Gastroesophageal sphincter (tissue), 3 donors: ENCODE measurements around the gene PTPRD.
A peak's percentile ranks its signal among the peaks of the same experiment; 100 is the strongest.

Source experiments
- POLR2AphosphoS5 ChIP-seq: sonication (generic); formaldehyde crosslinking; IDR thresholded peaks from one replicate; pipeline ENCODE4 v1.6.1; 2017; ENCODE audit warnings: antibody characterized with exemption
- TF ChIP-seq, protein P1 (sequence below), 4 experiments: fragments of 200-600 bp in 2 of 4; fragments of 450-650 bp in 2 of 4; sonication (generic) in 1 of 4; IDR thresholded peaks; one replicate each; pipeline ENCODE4 v1.5.1; 2017 to 2019; ENCODE audit warnings: antibody characterized with exemption in 4 of 4, mild to moderate bottlenecking in 2 of 4, moderate library complexity in 2 of 4

DNA sequence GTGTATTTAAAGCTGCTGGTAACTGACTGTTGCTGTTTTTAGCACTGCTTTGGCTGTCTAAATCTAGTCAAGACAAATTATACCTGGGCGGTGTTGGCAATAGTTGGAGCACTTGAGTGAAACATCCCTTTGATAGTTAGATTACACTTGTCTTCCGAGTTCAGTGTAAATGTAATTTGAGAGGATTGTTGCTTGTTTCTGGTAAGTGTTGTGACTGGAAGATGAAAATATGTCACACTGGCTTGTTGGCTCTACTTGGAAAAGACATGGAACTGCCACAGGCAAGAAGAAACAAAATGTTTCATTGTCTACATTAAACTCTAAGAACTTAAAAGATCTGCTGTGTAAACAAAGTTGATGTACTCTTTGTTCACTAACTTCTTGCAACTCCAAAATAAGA is 49.2 kb upstream of the PTPRD start:
- peak; percentile 9 for TF ChIP-seq POLR2AphosphoS5
- TF ChIP-seq, protein P1, sequence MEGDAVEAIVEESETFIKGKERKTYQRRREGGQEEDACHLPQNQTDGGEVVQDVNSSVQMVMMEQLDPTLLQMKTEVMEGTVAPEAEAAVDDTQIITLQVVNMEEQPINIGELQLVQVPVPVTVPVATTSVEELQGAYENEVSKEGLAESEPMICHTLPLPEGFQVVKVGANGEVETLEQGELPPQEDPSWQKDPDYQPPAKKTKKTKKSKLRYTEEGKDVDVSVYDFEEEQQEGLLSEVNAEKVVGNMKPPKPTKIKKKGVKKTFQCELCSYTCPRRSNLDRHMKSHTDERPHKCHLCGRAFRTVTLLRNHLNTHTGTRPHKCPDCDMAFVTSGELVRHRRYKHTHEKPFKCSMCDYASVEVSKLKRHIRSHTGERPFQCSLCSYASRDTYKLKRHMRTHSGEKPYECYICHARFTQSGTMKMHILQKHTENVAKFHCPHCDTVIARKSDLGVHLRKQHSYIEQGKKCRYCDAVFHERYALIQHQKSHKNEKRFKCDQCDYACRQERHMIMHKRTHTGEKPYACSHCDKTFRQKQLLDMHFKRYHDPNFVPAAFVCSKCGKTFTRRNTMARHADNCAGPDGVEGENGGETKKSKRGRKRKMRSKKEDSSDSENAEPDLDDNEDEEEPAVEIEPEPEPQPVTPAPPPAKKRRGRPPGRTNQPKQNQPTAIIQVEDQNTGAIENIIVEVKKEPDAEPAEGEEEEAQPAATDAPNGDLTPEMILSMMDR (IDR thresholded peaks at IDR 0.05): no peak
